GM19324 (cell line): ENCODE results near the gene SP3.

Experiments used
- ATAC-seq: cut with Tn5 transposase; IDR thresholded peaks from one replicate; pipeline ENCODE4 v1.9.1; 2021; ENCODE audit warnings: mild to moderate bottlenecking, moderate library complexity; ENCODE audit not compliant: unreplicated experiment, low FRiP score

Gene SP3

DNA sequence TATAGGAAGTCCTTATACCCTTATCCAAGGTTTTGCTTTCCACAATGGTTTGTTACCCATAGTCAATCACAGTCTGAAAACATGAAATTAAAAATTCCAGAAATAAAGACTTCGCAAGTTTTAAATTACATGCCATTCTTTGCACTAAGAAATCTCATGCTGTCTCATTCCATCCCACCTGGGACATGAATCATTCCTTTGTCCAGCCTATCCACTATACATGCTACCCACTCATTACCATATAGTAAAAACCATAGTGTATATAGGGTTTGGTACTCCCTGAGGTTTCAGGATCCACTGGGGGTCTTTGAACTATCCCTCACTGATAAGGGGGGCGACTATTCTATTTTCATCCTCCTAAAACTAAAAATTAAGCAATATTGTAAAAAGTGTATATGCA lies 17.0 kb downstream of the SP3 start:
- no peak for ATAC-seq

DNA sequence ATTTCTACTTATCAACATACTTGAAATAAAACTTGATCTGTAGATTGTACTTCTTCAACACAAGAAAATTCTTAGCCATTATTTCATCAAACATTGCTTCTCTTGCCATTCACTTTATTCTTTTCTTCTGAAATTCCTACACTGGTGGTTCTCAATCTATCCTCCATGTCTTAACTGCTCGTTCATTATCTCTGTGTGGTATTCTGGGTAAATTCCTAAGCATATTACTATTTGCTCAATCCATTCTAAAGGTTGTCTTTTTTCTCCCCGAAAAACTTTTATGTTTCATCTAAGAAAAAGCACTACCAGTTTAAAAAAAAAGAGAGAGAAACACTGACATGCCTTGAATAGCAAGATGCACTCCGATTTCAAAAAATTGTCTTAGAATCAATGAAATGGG lies 18.0 kb downstream of the SP3 start:
- ATAC-seq: no peak

DNA sequence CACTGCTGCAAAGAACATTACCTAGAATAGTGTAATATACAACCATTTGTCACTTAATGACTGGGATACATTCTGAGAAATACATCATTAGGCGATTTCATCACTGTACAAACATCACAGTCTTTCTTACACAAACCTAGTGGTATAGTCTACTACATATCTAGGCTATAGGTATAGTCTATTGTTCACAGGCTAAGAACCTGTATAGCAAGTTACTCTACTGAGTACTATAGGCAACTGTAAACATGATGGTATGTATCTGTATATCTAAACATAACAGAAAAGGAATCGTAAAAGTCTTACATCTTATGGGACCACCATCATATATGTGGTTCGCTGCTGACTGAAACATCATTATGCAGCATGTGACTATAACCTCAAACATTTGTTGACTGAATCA lies 21.4 kb downstream of the SP3 start:
- no peak for ATAC-seq

DNA sequence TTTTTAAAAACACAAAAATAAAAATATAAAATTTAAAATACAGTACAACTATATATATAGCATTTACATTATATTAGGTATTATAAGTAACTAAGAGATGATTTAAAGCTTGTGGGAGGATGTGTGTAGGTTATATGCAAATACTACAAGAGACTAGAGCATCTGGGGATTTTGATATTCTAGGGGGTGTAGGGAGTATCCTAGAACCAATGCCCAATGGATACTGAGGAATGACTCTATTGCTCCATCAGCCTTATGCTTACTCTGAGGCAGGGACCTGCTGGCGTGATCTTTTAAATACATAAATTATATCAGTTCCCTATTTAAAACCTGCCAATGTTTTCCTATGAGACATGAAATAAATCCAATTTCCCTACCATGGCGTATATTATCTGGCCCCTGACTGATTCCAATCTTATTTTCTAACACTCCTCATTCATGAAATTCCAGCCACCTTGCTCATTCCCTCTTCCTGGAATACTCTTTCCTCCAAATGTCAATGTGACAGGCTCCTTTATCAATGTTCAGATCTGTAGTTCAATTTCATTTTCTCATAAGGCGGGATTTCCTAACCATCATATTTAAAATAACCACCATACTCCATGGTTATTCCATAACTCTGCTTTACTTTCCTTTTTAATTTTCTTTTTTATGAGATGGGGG lies 22.2 kb downstream of the SP3 start:
- ATAC-seq: no peak

DNA sequence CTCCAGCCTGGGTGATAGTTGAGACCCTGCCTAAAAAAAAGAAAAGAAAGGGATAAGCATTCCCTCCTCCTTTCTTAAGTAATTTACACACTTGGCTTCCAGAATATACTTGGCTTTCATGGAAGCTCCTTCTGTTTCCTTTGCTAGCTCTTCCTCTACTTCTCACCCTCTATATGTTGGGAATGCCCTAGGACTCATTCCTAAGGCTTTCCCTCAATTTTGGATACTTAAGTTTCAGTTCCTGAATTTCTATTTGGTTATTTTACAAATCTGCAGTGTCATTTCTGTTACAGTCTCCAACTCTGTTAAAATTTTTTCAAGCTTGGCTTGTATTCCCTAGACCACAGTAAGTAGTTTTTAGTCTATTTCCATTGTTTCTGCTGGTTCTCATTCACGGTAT lies 23.6 kb downstream of the SP3 start:
- ATAC-seq: no peak

DNA sequence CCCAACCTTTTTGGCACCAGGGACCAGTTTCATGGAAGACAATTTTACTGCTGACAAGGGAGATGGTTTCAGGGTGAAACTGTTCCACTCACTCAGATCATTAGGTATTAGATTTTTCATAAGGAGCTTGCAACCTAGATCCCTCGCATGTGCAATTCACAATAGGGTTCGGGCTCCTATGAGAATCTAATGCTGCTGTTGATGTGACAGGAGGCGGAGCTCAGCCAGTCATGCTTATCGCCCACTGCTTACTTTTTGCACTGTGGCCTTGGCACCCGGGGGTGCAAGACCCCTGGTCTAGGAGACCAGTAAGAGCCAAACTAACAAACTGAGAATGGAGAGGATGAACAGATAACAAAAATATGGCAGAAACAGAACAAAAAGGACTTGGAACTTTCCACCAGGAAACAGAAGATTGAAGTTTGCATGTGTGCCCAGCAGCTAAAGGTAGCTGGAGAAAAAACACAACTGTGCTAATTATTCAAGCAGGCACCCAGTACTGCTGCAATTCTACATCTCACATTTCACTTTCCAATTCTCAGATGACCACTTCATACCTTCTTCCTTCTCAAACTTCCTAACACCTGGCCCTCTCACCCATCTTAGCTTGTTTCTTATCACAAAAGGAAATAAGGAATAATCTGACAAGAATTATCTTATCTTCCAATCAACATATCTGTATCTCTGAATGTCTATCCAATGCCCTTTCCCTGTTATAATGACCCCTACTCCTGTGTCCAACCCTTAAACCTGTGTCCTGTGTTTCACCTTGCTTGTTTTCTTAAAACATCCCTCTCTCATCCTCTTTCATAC lies 24.8 kb downstream of the SP3 start:
- peak; percentile 47 for ATAC-seq

DNA sequence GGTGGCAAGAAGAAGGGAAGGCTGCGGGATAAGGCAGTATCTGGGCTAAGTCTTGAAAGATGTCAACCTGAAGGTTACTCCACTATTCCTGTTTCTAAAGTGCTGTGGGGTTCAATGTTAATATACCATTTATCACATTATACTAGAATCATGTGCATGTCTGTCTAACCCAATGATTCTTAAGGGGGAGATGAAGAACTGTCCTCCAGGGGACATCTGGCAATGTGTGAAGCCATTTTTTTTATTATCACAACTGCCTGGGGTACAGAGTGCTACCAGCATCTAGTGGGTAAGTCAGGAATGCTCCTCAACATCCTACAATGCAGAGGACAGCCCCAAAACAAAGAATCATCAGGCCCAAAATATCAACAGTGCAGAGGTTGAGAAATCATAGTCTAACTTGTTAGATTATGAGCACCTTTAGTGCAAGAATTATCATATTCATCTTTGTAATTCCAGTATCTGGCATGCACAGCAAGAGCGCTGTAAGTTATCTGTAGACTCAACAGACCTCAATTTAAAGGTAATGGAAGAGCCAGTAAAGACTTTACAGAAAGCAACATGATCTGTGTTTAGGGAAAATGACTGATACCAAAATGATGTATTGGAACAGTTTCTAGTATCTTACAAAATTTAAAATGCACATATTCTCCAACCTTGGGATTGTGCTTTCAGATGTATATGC lies 26.3 kb downstream of the SP3 start:
- ATAC-seq: no peak

DNA sequence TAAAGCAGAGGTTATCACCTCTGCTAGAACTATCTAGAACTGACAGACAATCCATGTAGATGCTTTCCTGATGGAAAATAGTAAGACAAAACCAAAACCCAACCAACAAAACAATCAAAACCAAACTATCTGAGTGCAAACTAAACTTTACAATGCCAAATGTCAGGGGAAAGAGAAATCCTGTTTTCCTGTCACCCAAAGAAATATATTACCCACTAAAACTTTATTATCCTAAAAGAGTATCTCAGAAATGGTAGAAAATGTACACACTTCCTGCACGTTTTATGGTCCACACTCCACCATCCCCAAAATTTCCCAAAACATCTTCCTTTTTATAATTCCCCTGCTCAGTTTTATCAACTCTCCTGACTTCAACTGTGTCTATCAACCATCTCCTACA lies 29.9 kb downstream of the SP3 start:
- no peak for ATAC-seq

DNA sequence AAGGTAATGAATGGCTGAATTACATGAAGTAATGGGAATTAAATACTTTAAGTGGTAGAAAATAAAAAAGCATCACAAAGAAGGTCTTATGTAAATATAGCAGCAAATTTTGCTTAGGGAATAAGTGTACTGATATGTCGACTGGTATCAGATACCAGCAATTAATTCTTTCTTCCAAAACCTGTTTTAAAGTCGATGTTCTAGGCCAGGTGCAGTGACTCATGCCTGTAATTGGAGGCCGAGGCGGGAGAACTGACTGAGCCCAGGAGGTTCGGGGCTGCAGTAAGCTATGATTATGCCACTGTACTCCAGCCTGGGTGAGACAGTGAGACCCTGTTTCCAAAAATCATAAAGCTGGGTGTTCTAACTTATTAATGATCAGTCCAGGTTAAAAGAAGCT lies 30.3 kb downstream of the SP3 start:
- ATAC-seq: no peak

DNA sequence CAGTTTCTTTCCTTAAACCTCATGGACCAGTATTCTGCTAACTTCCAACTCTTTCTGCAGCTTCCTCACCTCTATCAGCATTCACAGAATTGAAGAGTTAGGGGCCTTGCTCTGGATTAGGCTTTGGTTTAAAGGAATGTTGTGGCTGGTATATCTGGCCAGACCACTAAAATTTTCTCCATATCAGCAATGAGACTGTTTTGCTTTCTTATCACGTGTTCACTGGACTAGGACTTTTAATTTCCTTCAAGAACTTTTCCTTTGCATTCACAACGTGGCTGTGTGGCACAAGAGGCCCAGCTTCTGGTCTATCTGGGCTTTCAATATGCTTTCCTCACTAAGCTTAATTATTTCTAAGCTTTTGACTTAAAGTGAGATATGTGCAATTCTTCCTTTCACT lies 33.4 kb downstream of the SP3 start:
- ATAC-seq: no peak

DNA sequence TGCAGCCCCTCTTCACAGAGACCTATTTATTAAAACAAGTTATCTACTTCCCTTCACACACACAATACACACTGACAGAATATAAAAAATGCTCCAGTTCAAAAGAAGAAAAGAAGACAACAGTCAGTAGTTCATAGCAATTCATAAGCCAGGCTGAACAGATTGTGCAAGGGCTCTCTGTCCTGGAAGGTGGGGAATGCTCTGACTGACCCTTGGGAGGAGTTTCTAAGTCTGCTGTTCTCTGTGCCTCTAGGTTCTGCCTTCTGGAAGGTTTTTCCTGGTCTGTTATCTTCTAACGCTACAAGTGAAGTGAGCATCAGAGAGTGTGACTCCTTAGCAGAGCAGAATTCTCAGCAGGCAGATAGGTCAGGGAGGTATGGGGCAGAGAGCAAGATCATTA lies 35.7 kb downstream of the SP3 start:
- no peak for ATAC-seq

DNA sequence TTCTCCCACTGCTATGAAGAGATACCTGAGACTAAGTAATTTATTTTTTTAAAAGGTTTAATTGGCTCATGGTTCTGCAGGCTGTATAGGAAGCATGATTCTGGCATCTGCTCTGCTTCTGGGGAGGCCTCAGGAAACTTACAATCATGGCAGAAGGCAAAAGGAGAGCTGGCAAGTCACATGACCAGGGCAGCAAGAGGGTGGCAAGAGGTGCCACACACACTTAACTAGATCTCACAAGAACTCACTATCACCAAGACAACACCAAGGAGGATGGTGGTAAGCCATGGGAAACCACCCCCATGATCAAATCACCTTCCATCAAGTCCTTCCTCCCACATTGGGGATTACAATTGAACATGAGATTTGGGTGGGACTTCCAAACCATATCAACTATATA lies 38.3 kb downstream of the SP3 start:
- ATAC-seq: no peak

DNA sequence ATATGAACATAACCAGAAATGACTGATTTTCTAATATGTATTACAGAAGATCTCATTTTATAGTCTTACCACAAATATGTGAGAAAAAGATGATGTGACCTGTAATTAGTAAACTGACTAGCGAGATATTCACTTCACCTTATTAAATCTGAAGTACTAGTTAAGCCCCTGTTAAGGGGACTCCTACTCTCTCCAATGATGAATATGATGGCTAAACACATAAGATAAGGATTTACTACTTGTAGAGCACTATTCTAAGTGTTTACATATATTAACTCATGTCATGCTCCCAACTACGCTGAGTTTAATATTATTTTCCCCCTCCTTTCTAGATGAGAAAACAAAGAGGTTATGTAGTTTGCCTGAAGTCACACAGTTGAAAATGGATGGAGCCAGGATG lies 40.9 kb downstream of the SP3 start:
- no peak for ATAC-seq

DNA sequence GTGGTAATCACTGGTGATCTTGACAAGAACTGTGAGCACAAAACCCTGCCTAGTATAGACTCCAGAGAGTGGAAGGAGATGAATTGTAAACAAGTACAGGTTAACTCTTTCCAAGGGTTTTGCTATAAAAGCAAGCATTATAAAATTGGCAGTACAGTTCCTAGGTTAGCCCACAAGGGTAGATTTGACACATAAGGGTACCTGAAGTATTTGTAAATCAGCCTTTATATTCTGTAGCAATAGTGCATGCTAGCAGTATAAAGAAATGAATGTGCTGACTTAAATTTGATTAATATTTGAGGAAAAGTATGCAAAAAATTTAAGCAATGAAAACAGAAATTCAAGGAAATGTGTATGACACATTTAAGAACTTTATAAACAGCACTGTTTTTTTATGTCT lies 42.4 kb downstream of the SP3 start:
- no peak for ATAC-seq

DNA sequence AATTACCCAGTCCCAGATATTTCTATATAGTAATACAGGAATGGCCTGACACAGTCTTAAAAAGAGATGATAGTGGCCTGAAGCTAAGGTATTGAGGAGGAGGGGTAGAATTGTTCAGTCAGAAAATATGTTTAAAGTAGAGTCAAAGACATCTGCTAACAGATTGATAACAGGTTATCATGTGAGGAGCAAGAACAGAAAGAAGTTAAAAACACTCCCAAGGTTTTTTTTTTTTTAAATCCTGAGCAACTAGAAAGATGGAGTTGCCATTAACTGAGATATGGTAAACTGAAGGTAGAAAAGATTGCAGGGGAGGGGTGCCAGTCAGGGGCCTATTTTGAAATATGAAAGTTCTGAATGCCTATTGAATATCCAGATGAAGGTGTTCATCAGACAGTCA lies 43.1 kb downstream of the SP3 start:
- no peak for ATAC-seq

DNA sequence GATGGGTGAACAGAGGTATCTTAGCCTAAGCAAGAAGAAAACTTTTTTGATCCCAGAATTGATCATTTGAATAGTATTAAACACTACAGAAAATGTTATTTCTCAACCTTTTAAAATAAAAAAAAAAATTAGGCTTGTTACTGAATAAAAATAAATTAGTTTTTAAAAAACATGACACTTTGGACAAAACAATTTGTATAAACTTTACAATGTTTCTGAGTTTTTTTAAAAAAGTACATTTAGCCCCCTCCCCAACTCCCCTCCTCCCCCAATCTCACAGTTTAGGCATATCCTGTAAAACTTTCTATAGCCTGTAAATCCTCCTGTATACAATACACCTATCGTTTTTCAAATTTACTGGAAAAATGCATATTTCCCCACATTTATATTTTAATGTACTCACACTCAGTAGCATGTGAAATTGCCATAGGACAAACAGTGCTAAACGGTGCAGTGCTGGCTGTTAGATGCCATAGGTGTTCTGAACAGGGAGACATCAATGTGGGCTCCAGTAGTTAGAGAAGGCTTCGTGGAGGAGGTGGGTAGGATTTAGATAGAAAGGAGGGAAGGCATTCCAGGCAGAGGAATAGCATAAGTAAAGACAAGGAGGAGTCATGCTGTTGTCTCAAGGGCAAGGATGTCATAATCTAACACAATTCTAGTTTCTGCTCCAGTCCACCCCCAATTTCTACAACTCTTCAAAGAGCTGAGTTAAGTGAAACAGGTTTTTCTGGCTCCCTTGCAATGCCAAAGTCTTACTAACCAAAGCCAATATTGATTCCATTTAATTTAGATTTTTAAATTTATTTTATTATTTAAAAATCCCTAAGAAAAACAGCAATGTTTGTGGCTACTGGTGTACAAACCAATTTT lies 50.9 kb downstream of the SP3 start:
- no peak for ATAC-seq

DNA sequence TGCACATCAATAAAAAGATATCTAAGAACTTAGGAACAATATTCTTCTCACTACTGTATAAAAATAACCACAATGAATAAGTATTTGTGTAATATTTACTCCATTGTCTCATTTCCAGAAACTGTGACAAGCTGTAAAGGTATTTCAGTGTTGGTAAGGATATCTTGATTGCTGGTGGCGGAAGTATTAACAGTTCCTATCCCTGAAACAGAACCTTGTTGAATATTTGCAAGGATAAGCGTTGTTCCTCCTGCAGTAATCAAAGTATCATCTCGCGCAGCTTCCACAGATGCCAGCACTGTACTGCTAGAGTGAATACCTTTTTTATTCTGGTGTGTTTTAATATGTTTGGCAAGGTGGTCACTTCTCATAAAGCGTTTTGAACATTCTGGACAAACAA lies 55.3 kb downstream of the SP3 start:
- no peak for ATAC-seq

DNA sequence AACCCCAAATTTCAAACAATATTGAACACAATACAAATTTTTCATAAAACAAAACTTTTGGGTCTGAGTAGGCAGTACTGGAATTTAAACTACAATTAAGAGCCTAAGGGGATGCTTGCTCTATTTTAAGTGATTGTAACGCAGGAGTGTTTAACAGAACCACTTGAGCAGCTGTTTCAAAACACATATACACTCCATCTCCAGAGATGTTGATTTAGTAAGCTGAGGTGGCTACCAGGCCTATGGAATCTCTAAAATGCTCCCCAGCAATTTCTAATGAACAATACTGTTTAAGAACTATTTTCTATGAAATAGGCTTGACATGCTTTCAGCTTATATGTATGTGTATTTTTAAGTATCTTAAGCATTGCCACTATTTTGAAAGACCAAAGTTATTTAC lies 58.5 kb downstream of the SP3 start:
- no peak for ATAC-seq

DNA sequence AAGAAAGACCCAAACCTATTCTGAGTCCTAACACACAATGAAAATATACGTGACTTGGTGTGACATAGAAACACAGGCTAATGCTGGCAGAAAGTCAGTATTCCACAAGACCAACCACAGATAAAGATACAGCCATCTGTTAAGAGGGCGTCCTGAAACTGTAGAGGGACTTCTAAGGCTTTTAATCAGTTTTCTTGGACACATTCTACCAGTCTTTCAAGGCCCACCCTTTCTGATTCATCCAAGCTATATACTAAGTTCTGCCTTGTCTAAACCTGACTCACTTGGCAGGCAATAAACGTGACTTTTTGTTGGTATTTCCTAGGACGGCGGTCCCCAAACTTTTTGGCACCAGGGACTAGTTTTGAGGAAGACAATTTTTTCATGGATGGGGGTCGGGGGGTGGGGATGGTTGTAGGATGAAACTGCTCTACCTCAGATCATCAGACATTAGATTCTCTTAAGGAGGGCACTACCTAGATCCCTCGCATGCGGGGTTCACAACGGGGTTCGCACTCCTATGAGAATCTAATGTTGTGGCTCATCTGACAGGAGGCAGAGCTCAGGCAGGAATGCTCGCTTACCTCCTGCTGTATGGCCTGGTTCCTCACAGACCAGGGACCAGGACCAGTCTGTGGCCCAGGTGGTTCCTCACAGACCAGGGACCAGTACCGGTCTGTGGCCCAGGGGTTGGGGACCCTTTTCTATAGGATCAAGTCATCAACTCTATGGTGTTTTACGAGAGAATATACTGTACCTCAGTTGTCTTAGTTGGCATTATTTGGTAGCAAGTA lies 61.4 kb downstream of the SP3 start:
- no peak for ATAC-seq

DNA sequence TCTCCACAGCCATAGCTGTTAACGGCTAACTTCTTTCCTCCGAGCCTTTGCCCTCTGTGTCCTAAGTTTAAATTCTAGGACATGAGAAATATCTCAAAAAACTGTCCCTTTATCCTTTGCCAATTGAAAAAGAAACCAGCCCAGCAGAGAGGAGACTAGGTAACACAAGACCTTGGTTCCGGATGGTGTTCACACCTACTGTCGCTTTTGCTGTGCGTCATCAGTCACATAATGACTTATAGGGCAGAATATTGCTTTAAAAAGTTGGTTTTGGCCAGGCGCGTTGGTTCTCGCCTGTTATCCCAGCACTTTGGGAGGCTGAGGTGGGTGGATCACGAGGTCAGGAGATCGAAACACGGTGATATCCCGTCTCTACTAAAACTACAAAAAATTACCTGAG lies 66.2 kb downstream of the SP3 start:
- ATAC-seq: peak; percentile 55
